BJ (cell line): ENCODE measurements around the gene WWOX. TPM values are rescaled to one million over a fixed set of nuclear protein-coding genes. Genes with fewer than 3 reads are reported as not detected.

Experiments used
- CTCF ChIA-PET: fragments of 350-600 bp; formaldehyde crosslinking; extraction: SDS; loops from one replicate; lab custom pipeline; 2021; ENCODE audit warnings: antibody characterized with exemption, inconsistent platforms; lab: Yijun Ruan, JAX
- POLR2A ChIA-PET: fragments of 300-600 bp; sonication (Branson Sonifier 250); formaldehyde crosslinking; extraction: SDS; loops from one replicate; lab custom pipeline; 2021; ENCODE audit warnings: antibody characterized with exemption; lab: Charles Lee
- DNase-seq: peaks from one replicate; pipeline ENCODE4 v3.0.0-alpha.2; 2011; ENCODE audit warnings: low read depth
- H3K27me3 ChIP-seq: 2 replicates; pipeline ENCODE4 v1.6.0; 2011; ENCODE audit warnings: low read length; ENCODE audit not compliant: control insufficient read depth, insufficient read depth
- H3K36me3 ChIP-seq: 2 replicates; pipeline ENCODE4 v1.5.1; 2011; ENCODE audit warnings: low read length; ENCODE audit not compliant: control insufficient read depth, insufficient read depth
- H3K4me3 ChIP-seq: 2 replicates; pipeline ENCODE4 v1.5.1; 2011; ENCODE audit warnings: low read depth, mild to moderate bottlenecking, control low read depth, low read length
- CTCF ChIP-seq: IDR thresholded peaks from 2 replicates; pipeline ENCODE4 v1.5.1; 2011; ENCODE audit warnings: low read depth, mild to moderate bottlenecking, control low read depth, inconsistent platforms, low read length, moderate library complexity; ENCODE audit not compliant: insufficient read depth
- polyA plus RNA-seq: library from polyadenylated mRNA; depleted of rRNA; stranded (reverse); fragments of >200 nt; gene quantifications from 2 replicates; pipeline ENCODE4 v1.2.3, GENCODE V29; 2011

Gene WWOX
- polyA plus RNA-seq, 1 experiment: 3.1 TPM

- H3K27me3 ChIP-seq: no peaks in the 10 kb centered on the region
- ChIA-PET POLR2A (no interaction called here), CTCF (no interaction called here)
- H3K4me3 ChIP-seq: no peak overlapping the region
- H3K36me3 ChIP-seq: no peaks in the 10 kb centered on the region
- TF ChIP-seq CTCF: no peak
- no peak for DNase-seq
Observed at GRCh38 chr16:78744796-78745107, 645.3 kb downstream of the WWOX start.

- CTCF ChIA-PET: interaction anchor here (0.5 kb wide), 1 partner anchor 344 kb away, joined by 3 read pairs; no protein-coding TSS in a partner anchor
- no peak for TF ChIP-seq CTCF
- Histone ChIP-seq H3K4me3 (no peak overlapping the region), H3K36me3 (no peaks in the 10 kb centered on the region), H3K27me3 (no peaks in the 10 kb centered on the region)
- no peak for DNase-seq
- POLR2A ChIA-PET: no interaction called here
Observed at GRCh38 chr16:78745108-78746019, 645.9 kb downstream of the WWOX start.

- no peak for TF ChIP-seq CTCF
- Histone ChIP-seq H3K4me3 (no peak overlapping the region), H3K36me3 (no peaks in the 10 kb centered on the region), H3K27me3 (no peaks in the 10 kb centered on the region)
- no peak for DNase-seq
- POLR2A ChIA-PET: no interaction called here
- CTCF ChIA-PET: no interaction called here
Observed at GRCh38 chr16:78746718-78747117, 647.3 kb downstream of the WWOX start.

GRCh38 chr16:78748220-78748929, 648.9 kb downstream of the WWOX start:
- ChIA-PET POLR2A (interaction anchor here (0.6 kb wide), 1 partner anchor 44 kb away, joined by 5 read pairs; no protein-coding TSS in a partner anchor), CTCF (no interaction called here)

More at GRCh38 chr16:78748220-78748929, 648.9 kb downstream of the WWOX start:
- Histone ChIP-seq H3K27me3 (no peaks in the 10 kb centered on the region), H3K36me3 (no peaks in the 10 kb centered on the region), H3K4me3 (no peak overlapping the region)
- no peak for DNase-seq
- no peak for TF ChIP-seq CTCF
